HL-60 (cell line): ENCODE data around the gene PTPN9.
"Not testable (repeated sequence)": the region's sequence is repeated elsewhere in the genome, so short reads cannot be mapped to it uniquely, and the experiment has no call there.

ENCODE experiments used
- DNase-seq, 2 experiments: peaks; one replicate each; pipeline ENCODE4 v3.0.0-alpha.2; 2010 to 2020; ENCODE audit warnings: low read depth in 1 of 2, low spot score in 1 of 2
- H3K27ac ChIP-seq: fragments of 250-450 bp; sonication (Bioruptor Pico); replicated peaks from 2 replicates; pipeline ENCODE4 v1.5.1; 2020; ENCODE audit warnings: mild to moderate bottlenecking, moderate library complexity
- H3K27me3 ChIP-seq: fragments of 250-450 bp; sonication (Bioruptor Pico); 2 replicates; pipeline ENCODE4 v1.5.1; 2021; ENCODE audit warnings: mild to moderate bottlenecking, moderate library complexity; ENCODE audit not compliant: insufficient read depth, poor library complexity, severe bottlenecking
- H3K4me3 ChIP-seq: replicated peaks from 2 replicates; pipeline ENCODE4 v1.5.1; 2011; ENCODE audit warnings: mild to moderate bottlenecking, control low read depth, low read length; ENCODE audit not compliant: insufficient read depth
- GABPA ChIP-seq: IDR thresholded peaks from 2 replicates; pipeline ENCODE4 v1.6.1; 2012; ENCODE audit warnings: low read depth
- POLR2AphosphoS5 ChIP-seq: IDR thresholded peaks from 2 replicates; pipeline ENCODE4 v1.6.1; 2012; ENCODE audit warnings: low read depth
- SPI1 ChIP-seq: IDR thresholded peaks from 2 replicates; pipeline ENCODE4 v1.6.1; 2012; ENCODE audit warnings: low read depth, mild to moderate bottlenecking, borderline replicate concordance
- TF ChIP-seq, protein P1 (sequence below): IDR thresholded peaks from one replicate; pipeline ENCODE4 v1.5.1; 2011; ENCODE audit warnings: low read length, control low read depth, inconsistent platforms; ENCODE audit not compliant: insufficient read depth
- TF ChIP-seq, protein P2 (sequence below): IDR thresholded peaks from 2 replicates; pipeline ENCODE4 v1.6.1; 2012; ENCODE audit warnings: low read depth; ENCODE audit not compliant: insufficient replicate concordance

Gene PTPN9

DNA sequence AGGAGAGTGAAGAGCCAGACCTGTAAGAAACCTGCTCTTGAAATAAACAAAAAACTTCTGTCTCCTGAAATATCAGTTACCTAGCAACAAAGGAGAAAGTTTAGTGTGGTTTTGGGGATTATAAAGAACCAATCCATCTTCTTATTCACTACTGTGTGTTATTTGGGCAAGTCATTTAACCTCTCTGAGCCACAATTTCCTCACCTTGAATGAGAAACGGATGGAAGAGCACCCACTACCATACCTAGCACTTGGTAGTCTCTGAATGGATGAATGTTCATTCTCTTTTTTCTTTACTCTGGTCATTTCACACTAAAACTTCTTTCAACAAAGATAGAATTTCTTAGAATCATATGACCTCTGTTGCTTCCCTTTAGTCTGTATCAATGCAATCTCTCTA lies 45.2 kb downstream of the PTPN9 start:
- no peaks in the 10 kb centered on the region for H3K27me3 ChIP-seq
- no peak overlapping the region for H3K4me3 ChIP-seq
- H3K27ac ChIP-seq, result no peak overlapping the region
- DNase-seq, result no peak
- no peak for TF ChIP-seq SPI1
- TF ChIP-seq POLR2AphosphoS5, result no peak
- no peak for TF ChIP-seq GABPA
- TF ChIP-seq, protein P1, sequence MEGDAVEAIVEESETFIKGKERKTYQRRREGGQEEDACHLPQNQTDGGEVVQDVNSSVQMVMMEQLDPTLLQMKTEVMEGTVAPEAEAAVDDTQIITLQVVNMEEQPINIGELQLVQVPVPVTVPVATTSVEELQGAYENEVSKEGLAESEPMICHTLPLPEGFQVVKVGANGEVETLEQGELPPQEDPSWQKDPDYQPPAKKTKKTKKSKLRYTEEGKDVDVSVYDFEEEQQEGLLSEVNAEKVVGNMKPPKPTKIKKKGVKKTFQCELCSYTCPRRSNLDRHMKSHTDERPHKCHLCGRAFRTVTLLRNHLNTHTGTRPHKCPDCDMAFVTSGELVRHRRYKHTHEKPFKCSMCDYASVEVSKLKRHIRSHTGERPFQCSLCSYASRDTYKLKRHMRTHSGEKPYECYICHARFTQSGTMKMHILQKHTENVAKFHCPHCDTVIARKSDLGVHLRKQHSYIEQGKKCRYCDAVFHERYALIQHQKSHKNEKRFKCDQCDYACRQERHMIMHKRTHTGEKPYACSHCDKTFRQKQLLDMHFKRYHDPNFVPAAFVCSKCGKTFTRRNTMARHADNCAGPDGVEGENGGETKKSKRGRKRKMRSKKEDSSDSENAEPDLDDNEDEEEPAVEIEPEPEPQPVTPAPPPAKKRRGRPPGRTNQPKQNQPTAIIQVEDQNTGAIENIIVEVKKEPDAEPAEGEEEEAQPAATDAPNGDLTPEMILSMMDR, result no peak
- TF ChIP-seq, protein P2, sequence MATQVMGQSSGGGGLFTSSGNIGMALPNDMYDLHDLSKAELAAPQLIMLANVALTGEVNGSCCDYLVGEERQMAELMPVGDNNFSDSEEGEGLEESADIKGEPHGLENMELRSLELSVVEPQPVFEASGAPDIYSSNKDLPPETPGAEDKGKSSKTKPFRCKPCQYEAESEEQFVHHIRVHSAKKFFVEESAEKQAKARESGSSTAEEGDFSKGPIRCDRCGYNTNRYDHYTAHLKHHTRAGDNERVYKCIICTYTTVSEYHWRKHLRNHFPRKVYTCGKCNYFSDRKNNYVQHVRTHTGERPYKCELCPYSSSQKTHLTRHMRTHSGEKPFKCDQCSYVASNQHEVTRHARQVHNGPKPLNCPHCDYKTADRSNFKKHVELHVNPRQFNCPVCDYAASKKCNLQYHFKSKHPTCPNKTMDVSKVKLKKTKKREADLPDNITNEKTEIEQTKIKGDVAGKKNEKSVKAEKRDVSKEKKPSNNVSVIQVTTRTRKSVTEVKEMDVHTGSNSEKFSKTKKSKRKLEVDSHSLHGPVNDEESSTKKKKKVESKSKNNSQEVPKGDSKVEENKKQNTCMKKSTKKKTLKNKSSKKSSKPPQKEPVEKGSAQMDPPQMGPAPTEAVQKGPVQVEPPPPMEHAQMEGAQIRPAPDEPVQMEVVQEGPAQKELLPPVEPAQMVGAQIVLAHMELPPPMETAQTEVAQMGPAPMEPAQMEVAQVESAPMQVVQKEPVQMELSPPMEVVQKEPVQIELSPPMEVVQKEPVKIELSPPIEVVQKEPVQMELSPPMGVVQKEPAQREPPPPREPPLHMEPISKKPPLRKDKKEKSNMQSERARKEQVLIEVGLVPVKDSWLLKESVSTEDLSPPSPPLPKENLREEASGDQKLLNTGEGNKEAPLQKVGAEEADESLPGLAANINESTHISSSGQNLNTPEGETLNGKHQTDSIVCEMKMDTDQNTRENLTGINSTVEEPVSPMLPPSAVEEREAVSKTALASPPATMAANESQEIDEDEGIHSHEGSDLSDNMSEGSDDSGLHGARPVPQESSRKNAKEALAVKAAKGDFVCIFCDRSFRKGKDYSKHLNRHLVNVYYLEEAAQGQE, result no peak

DNA sequence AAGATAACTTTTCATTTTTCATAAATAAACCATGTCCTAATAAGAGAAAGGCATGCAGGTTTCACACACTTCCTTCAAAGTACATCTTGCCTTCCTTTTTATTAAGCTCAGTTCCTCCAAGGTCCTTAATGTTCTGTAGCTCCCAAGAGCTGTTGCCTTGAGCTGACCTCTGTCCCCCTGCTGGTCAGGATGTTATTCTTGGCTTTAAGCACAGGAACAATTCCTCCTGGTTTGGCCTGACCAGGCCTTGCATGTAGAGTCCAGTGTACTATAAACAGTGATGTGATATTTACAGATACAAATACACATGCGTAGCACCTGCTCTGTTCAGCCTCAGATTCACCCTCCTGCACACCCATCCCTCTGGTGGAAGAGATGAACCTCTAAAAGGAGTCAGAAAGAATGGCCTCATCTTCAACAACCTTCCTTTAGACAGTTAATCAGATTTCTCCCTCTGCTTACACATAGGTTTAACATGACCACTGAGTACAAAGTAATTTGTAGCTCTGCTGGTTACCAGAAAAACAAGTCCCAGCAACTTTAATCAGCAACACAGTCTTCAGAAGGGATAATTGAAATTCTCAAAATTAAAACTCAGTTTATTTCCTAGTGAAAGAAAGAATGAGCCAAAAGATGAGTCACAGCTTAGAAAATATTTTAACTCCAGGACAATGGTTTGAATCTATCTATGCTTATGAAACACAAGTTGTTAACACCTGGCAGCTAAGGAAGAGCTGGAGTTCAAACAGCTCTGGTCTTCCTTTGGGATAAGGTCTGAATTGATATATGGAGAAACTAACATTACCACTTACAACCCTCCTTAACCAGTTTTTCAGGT lies 46.5 kb downstream of the PTPN9 start:
- peak; percentile 18 to 26 for DNase-seq

DNA sequence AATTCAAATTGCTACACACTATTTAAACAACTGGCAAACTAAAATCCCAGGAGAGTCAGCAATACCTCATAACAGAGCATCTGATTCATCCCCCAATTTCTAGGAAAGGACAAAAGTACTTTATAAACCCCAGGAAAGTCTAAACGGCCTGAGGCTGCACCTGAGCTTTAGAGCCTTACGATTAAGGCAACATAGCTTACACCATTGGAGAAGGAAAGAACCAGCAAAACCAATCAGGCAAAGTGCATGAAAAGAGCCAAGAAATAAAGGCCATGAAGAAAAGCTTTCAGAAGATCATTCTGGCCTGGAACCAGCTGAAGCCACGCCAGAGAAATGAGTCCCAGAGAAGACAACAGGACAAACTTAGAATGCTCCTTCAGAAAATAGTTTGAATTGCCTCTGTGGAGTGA lies 48.1 kb downstream of the PTPN9 start:
- TF ChIP-seq, protein P2, result no peak
- TF ChIP-seq POLR2AphosphoS5, result no peak
- TF ChIP-seq GABPA, result no peak
- no peaks in the 10 kb centered on the region for H3K27me3 ChIP-seq
- DNase-seq, result no peak
- no peak overlapping the region for H3K27ac ChIP-seq
- no peak overlapping the region for H3K4me3 ChIP-seq

More for the DNA sequence above, 46.5 kb downstream of the PTPN9 start:
- Histone ChIP-seq H3K4me3 (no peak overlapping the region), H3K27me3 (no peaks in the 10 kb centered on the region), H3K27ac (no peak overlapping the region)
- TF ChIP-seq, protein P1, result no peak

DNA sequence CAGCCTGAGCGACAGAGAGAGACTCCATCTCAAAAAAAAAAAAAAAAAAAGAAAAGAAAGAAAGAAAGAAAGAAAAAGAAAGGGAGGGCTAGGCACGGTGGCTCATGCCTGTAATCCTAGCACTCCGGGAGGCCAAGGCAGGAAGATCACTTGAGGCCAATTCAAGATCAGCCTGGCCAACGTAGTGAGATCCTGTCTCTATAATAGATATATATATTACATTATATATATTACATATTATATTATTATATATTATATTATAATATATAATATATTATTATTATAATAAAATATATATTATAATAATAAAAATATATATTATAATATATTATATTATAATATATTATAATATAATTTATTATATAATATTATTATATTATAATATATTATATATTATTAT lies 48.9 kb downstream of the PTPN9 start:
- no peak overlapping the region for H3K27ac ChIP-seq
- DNase-seq, result no peak
- no peaks in the 10 kb centered on the region for H3K27me3 ChIP-seq
- no peak overlapping the region for H3K4me3 ChIP-seq
- TF ChIP-seq, protein P1, result no peak
- TF ChIP-seq, protein P2, result no peak
- no peak for TF ChIP-seq SPI1

DNA sequence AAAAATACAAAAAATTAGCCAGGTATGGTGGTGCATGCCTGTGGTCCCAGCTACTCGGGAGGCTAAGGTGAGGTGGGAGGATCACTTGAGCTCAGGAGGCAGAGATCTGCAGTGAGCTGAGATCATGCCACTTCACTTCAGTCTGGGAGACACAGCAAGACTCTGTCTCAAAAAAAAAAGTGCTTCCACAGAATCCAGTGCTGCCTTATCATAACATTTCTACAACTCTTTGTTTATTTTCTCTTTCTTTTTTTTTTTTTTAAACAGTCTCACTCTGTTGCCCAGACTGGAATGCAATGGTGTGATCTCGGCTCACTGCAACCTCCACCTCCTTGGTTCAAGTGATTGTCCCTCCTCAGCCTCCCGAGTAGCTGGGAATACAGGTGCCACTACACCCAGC lies 53.4 kb downstream of the PTPN9 start:
- not testable (repeated sequence) for H3K4me3 ChIP-seq, H3K27me3 ChIP-seq, DNase-seq, H3K27ac ChIP-seq
